ENCODE results near the gene HACD3. TPM values are rescaled to one million over a fixed set of nuclear protein-coding genes. Genes with fewer than 3 reads are reported as not detected.

Gene HACD3
- total and polyA plus RNA-seq, 2 of the 13 experiments (the other 11 are each of a cell fraction or from before 2014, with no cell fraction given), result 73.6 to 161 TPM

DNA sequence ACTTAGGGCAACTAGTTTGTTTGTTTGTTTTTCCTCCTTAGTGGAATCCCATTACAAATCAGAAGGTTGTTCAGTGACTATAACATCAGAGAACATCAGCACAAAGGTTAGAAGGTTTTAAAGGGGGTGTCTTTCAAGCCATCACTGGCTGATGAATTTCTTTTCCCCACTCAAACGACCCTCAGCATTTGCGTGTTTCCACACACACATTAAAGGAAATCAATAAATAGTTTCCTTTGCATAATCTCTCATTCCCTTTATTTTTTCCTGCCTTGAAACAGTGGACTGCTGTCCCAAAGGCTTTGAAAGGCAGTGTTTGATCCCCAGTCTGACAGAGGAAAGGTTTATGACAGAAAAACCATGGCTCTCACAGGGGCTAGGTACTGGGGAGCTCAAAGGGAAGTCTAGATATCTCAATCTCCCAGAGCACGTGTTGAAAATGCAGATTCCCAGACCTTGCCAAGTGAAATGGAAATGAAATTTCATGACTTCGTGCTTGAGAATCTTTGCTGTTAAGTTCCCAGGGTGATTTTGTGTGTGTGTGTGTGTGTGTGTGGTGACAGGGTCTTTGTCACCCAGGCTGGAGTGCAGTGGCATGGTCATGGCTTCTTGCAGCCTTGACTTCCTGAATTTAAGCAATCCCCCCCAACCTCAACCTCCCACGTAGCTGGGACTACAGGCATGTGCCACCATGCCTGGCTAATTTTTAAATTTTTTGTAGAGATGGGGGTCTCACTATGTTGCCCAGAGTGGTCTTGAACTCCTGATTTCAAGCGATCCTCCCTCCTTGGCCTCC lies 82.9 kb downstream of the HACD3 start (continued):
- TF ChIP-seq KLF12 (CRISPR knock-in tag; IDR thresholded peaks at IDR 0.05; ENCODE audit: borderline replicate concordance) (no peak), CC2D1A (CRISPR knock-in tag; IDR thresholded peaks at IDR 0.05) (no peak), ZNF382 (CRISPR knock-in tag; IDR thresholded peaks at IDR 0.05; ENCODE audit: borderline replicate concordance) (no peak), ZNF749 (CRISPR knock-in tag; IDR thresholded peaks at IDR 0.05; ENCODE audit: borderline replicate concordance) (no peak), ZNF446 (CRISPR knock-in tag; IDR thresholded peaks at IDR 0.05) (no peak), ZNF878 (CRISPR knock-in tag; IDR thresholded peaks at IDR 0.05) (no peak), ZFP41 (CRISPR knock-in tag; IDR thresholded peaks at IDR 0.05; ENCODE audit: borderline replicate concordance) (no peak), ESRRA (CRISPR knock-in tag; IDR thresholded peaks at IDR 0.05; ENCODE audit: low read depth) (no peak), ZMYM3 (CRISPR knock-in tag; IDR thresholded peaks at IDR 0.05) (no peak)
- TF ChIP-seq, protein P1, sequence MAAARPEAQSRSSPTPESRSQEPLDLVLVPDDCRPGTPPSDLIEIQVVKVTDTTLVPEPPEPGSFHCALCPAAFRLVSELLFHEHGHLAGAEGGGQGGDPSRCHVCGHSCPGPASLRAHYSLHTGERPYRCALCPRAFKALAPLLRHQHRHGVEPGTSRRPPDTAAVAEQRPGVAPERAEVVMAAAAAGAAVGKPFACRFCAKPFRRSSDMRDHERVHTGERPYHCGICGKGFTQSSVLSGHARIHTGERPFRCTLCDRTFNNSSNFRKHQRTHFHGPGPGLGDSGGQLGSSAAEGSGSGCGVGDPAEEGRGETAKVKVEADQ (CRISPR knock-in tag; IDR thresholded peaks at IDR 0.05; ENCODE audit: borderline replicate concordance), result no peak
- TF ChIP-seq, protein P2, sequence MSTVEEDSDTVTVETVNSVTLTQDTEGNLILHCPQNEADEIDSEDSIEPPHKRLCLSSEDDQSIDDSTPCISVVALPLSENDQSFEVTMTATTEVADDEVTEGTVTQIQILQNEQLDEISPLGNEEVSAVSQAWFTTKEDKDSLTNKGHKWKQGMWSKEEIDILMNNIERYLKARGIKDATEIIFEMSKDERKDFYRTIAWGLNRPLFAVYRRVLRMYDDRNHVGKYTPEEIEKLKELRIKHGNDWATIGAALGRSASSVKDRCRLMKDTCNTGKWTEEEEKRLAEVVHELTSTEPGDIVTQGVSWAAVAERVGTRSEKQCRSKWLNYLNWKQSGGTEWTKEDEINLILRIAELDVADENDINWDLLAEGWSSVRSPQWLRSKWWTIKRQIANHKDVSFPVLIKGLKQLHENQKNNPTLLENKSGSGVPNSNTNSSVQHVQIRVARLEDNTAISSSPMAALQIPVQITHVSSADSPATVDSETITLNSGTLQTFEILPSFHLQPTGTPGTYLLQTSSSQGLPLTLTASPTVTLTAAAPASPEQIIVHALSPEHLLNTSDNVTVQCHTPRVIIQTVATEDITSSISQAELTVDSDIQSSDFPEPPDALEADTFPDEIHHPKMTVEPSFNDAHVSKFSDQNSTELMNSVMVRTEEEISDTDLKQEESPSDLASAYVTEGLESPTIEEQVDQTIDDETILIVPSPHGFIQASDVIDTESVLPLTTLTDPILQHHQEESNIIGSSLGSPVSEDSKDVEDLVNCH (CRISPR knock-in tag; IDR thresholded peaks at IDR 0.05), result no peak
- TF ChIP-seq, protein P3, sequence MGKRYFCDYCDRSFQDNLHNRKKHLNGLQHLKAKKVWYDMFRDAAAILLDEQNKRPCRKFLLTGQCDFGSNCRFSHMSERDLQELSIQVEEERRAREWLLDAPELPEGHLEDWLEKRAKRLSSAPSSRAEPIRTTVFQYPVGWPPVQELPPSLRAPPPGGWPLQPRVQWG (CRISPR knock-in tag; IDR thresholded peaks at IDR 0.05; ENCODE audit: borderline replicate concordance, low read depth), result no peak
- TF ChIP-seq, protein P4, sequence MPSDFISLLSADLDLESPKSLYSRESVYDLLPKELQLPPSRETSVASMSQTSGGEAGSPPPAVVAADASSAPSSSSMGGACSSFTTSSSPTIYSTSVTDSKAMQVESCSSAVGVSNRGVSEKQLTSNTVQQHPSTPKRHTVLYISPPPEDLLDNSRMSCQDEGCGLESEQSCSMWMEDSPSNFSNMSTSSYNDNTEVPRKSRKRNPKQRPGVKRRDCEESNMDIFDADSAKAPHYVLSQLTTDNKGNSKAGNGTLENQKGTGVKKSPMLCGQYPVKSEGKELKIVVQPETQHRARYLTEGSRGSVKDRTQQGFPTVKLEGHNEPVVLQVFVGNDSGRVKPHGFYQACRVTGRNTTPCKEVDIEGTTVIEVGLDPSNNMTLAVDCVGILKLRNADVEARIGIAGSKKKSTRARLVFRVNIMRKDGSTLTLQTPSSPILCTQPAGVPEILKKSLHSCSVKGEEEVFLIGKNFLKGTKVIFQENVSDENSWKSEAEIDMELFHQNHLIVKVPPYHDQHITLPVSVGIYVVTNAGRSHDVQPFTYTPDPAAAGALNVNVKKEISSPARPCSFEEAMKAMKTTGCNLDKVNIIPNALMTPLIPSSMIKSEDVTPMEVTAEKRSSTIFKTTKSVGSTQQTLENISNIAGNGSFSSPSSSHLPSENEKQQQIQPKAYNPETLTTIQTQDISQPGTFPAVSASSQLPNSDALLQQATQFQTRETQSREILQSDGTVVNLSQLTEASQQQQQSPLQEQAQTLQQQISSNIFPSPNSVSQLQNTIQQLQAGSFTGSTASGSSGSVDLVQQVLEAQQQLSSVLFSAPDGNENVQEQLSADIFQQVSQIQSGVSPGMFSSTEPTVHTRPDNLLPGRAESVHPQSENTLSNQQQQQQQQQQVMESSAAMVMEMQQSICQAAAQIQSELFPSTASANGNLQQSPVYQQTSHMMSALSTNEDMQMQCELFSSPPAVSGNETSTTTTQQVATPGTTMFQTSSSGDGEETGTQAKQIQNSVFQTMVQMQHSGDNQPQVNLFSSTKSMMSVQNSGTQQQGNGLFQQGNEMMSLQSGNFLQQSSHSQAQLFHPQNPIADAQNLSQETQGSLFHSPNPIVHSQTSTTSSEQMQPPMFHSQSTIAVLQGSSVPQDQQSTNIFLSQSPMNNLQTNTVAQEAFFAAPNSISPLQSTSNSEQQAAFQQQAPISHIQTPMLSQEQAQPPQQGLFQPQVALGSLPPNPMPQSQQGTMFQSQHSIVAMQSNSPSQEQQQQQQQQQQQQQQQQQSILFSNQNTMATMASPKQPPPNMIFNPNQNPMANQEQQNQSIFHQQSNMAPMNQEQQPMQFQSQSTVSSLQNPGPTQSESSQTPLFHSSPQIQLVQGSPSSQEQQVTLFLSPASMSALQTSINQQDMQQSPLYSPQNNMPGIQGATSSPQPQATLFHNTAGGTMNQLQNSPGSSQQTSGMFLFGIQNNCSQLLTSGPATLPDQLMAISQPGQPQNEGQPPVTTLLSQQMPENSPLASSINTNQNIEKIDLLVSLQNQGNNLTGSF (CRISPR knock-in tag; IDR thresholded peaks at IDR 0.05), result no peak
- TF ChIP-seq, protein P5, sequence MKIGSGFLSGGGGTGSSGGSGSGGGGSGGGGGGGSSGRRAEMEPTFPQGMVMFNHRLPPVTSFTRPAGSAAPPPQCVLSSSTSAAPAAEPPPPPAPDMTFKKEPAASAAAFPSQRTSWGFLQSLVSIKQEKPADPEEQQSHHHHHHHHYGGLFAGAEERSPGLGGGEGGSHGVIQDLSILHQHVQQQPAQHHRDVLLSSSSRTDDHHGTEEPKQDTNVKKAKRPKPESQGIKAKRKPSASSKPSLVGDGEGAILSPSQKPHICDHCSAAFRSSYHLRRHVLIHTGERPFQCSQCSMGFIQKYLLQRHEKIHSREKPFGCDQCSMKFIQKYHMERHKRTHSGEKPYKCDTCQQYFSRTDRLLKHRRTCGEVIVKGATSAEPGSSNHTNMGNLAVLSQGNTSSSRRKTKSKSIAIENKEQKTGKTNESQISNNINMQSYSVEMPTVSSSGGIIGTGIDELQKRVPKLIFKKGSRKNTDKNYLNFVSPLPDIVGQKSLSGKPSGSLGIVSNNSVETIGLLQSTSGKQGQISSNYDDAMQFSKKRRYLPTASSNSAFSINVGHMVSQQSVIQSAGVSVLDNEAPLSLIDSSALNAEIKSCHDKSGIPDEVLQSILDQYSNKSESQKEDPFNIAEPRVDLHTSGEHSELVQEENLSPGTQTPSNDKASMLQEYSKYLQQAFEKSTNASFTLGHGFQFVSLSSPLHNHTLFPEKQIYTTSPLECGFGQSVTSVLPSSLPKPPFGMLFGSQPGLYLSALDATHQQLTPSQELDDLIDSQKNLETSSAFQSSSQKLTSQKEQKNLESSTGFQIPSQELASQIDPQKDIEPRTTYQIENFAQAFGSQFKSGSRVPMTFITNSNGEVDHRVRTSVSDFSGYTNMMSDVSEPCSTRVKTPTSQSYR (CRISPR knock-in tag; IDR thresholded peaks at IDR 0.05; ENCODE audit: borderline replicate concordance), result no peak
- TF ChIP-seq, protein P6, sequence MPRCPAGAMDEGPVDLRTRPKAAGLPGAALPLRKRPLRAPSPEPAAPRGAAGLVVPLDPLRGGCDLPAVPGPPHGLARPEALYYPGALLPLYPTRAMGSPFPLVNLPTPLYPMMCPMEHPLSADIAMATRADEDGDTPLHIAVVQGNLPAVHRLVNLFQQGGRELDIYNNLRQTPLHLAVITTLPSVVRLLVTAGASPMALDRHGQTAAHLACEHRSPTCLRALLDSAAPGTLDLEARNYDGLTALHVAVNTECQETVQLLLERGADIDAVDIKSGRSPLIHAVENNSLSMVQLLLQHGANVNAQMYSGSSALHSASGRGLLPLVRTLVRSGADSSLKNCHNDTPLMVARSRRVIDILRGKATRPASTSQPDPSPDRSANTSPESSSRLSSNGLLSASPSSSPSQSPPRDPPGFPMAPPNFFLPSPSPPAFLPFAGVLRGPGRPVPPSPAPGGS (CRISPR knock-in tag; IDR thresholded peaks at IDR 0.05), result no peak

Data from HepG2 (cell line).